ENCODE results near the gene MAP3K7CL.
"Not testable (repeated sequence)": the region's sequence is repeated elsewhere in the genome, so short reads cannot be mapped to it uniquely, and the experiment has no call there.

MAP3K7CL gene

GRCh38 chr21:29133796-29134195 lies 3.4 kb downstream of the MAP3K7CL start:
- no peak for DNase-seq (ENCODE audit: low spot score)

GRCh38 chr21:29135481-29135880 lies 5.0 kb downstream of the MAP3K7CL start:
- no peak for DNase-seq (ENCODE audit: low spot score)

DNA sequence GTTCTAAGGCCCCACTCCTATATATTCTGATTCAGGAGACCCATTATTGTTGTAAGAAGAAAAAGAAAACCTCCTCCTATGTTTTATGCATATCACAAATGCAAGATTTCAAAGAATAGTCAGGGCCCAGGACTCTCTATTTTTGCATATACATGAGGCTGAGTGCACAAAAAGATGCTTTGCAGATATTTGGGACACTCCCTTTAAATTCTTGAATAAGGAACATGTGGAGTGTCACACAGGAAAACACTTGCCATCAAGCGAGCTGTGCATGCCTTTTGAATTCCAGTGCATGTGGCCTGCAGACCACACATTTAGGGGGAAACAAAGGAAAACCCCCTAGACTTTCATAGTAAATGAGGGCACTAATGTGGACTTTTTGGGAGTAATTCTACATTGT lies 5.6 kb downstream of the MAP3K7CL start:
- DNase-seq (ENCODE audit: low spot score): no peak

DNA sequence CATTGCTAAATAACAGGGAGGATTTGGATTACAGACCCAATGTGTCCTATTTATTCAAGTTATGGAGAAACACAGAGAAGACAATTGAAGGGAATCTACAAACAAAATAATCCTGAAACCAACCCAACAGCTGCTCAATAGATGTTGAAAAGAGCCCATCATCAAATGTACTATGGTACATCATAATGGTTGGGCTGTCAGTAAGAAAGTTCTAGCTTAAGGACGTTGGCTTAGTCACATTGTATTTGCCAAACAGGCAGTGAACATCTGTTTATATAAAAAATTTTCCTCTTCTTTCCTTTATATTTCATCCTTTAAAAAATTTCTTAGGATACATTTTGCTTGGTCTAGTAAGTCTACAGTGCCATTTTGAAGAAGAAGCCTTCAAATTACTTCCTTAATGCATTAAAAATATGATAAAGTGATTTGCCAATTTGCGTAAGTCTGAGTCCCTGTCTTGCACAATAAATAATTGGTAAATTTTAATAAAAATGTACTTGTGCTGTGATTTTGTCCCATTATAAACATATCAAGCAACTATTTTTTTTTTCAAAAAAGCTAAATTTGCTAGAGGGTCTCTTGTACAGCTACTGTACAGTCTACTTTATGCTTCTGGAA lies 14.4 kb downstream of the MAP3K7CL start:
- DNase-seq (ENCODE audit: low spot score): no peak

GRCh38 chr21:29145354-29145782 lies 14.9 kb downstream of the MAP3K7CL start:
- no peak for DNase-seq (ENCODE audit: low spot score)

- no peak for DNase-seq (ENCODE audit: low spot score)
Observed at GRCh38 chr21:29145852-29146453, 15.5 kb downstream of the MAP3K7CL start.

DNA sequence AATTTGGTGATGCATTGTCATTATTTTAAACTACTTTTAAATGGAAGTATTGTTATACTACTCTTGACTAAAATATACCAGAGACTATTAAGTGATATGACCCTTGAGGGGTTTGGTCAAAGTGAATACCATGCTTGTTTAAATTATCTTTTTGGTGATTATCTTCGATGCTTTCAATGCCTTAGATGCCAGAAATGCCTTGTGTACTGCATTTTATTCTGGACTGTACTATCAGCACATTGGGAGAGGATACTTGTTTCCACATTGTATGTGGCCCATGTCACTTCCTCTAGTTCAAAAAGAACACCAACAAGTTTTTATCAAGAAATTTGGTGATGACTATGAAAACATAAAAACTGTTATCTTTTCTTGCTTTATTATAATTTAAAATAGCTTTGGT lies 16.3 kb downstream of the MAP3K7CL start:
- no peak for DNase-seq (ENCODE audit: low spot score)

DNA sequence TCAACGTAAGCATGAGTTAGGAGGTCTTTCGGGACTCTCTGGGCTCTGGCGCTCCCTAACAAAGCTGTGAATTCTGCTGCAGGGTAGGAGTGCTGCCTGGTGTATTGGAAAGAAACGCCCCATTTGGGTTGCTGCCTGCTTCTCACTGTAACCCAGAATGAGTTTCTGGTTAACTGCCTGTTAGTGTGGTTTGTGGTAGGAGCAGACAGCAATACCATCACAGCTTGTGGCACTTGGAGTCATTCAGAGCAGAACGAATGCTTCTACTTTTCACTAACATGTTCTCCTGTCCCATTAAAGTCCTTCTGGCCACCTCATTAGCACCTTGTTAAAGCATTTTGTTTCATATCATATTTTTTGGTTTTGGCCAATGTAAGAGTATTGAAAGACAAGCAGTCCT lies 18.1 kb downstream of the MAP3K7CL start:
- no peak for DNase-seq (ENCODE audit: low spot score)

DNA sequence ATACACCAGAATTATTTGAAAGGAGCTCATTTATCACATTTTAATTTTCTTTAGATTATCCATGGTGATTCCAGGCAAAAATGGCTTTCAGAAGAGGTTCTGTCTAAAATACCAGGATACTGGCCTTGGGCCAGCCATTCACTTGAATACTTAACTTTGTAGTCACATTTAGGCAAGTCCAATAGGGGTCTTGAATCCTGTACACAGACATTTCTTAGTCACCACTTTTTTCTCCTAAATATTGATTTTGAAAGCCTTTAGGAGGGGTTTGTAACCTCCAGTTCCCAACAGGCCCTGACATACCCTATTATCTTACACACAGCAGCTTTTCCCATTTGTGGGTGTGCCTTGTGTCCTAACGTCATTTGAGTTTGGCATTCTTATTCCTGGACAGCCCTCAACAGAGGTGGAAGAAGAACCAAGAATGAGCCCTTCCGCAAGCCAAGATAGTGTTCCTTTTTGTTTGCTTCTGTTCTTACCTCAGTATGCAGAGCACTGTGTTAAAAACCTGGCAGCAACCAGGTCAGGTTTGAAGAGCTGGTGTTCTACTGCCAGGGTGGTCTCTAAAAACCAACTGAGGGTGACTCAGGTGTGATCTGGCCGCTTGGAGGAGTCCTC lies 19.5 kb downstream of the MAP3K7CL start:
- no peak for DNase-seq (ENCODE audit: low spot score)

- no peak for DNase-seq (ENCODE audit: low spot score)
Observed at GRCh38 chr21:29151931-29152330, 21.5 kb downstream of the MAP3K7CL start.

GRCh38 chr21:29152916-29153315 lies 22.5 kb downstream of the MAP3K7CL start:
- no peak for DNase-seq (ENCODE audit: low spot score)

DNA sequence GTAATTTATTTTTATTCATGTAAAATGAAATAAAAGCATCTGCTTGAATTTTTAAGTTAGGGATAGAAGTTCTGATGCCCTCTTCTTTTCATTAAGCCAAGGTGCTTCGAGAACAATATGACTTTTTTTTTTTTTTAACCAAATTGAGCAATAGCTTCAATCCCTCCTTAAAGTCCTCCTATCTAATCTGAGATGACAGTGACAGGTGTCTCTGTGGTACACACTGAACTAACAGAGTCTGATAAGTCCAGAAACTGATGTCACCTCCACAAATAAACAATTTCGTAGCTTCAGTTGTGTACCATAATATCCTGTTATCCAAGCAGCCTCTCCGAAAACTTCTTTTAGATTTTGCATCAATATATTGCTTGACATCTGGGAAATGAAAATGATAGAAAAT lies 23.8 kb downstream of the MAP3K7CL start:
- DNase-seq (ENCODE audit: low spot score): no peak

GRCh38 chr21:29155118-29155932 lies 24.9 kb downstream of the MAP3K7CL start:
- DNase-seq (ENCODE audit: low spot score): no peak

DNA sequence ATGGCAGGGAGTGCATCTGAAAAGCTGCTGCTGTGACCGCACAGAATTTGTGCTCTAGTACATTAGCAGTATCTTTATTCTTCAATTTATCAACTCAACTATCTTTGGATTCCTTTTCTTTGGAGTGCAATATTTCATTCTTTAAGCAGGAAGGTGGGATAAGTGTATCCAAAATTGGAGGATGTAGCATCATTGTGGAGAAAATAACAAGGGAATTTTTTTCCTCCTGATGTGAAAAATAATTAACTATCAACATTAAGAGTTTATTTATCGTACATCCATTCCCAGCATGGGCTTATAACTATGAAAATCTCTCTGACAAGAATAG lies 25.5 kb downstream of the MAP3K7CL start:
- DNase-seq (ENCODE audit: low spot score): no peak

DNA sequence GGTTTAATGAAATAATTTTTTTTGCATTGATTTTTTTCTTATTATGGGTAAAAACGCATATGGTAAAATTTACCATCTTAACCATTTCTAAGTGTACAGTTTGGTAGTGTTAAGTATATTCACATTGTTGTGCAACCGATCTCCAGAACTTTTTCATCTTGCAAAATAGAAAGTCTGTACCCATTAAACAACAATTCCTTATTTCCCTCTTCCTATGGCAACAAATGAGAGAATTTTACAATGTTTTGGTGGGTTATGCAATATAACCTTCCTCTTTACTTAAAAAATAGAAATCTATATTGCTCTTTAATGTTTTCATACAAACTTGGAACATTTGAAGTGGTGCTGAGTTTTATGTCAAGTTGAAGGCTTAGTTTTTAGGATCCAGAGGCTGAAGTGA lies 26.6 kb downstream of the MAP3K7CL start:
- no peak for DNase-seq (ENCODE audit: low spot score)

- DNase-seq (ENCODE audit: low spot score): no peak
Observed at GRCh38 chr21:29159842-29160241, 29.4 kb downstream of the MAP3K7CL start.

GRCh38 chr21:29162825-29163224 lies 32.4 kb downstream of the MAP3K7CL start:
- not testable (repeated sequence) for DNase-seq (ENCODE audit: low spot score)

GRCh38 chr21:29163341-29164115 lies 33.1 kb downstream of the MAP3K7CL start:
- DNase-seq (ENCODE audit: low spot score): no peak

DNA sequence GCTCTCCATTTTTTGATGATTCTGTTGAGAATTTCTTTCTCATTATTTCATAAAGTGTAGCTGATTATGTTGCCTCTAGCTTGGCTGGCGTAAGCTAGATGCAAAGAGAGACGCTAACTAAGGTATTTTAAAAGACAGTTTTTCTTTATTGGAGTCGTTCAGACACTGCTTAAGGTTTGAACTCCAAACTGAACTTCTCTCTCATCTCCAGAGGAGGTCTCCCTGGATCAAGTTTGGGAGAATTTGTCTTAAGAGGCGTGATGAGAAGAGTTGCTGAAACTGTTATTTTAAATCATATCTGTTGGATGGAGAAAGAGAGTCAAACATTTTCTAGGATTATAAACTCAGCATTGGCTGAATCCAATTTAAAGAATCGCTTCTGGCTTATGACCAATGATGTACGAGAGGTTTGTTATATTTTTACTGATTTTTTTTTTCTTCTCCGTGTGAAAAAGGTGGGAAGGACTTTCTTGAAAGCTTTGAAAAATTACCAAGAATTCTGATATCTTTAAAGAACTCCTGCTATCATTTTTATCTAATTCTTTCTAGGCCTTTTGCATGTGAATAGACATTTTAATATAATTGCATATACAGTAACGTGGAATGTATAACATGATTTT lies 34.0 kb downstream of the MAP3K7CL start:
- DNase-seq (ENCODE audit: low spot score): peak; percentile 53

GRCh38 chr21:29166323-29166722 lies 35.9 kb downstream of the MAP3K7CL start:
- DNase-seq (ENCODE audit: low spot score): no peak

DNA sequence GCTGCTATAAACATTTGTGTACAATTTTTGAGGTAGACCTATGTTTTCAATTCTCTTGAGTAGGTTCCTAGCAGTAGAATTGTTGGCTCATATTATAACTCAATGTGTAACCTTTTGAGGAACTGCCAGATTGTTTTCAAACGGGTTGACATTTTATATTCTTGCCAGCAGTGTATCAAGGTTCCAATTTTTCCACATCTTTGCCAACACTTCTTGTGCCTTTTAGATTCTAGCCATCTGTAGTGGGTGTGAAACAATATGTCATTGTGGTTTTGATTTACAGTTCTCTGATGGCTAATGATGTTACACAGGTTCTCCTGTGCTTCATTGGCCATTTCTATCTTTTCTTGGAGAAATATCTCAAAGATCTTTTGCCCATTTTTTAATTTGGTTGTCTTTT lies 36.4 kb downstream of the MAP3K7CL start:
- no peak for DNase-seq (ENCODE audit: low spot score)

DNA sequence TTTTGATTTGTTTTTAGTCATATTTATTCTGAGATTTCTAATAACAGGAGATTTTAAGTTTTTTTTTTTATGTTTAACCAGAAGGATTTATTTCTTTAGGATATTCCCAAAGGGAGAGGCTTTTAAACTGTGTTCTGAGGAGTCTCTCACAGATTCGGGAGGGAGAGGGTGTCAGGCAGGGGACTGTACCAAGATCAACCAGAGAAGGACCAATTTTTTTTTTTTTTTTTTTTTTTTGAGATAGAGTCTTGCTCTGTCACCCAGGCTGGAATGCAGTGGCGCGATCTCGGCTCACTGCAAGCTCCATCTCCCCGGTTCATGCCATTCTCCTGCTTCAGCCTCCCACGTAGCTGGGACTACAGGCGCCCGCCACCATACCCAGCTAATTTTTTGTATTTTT lies 37.0 kb downstream of the MAP3K7CL start:
- DNase-seq (ENCODE audit: low spot score): not testable (repeated sequence)
